Measurements from ENCODE around the gene ATP12A.

GRCh38 chr13:24670961-24671381, 9.2 kb upstream of the ATP12A start:
- TF ChIP-seq POLR2A (IDR thresholded peaks at IDR 0.05) (no peak), CTCF (IDR thresholded peaks at IDR 0.05) (no peak), EP300 (IDR thresholded peaks at IDR 0.05) (no peak)

All from ovary (tissue), 3 donors.